ENCODE data around the gene RPL27. TPM values are rescaled to one million over a fixed set of nuclear protein-coding genes. Genes with fewer than 3 reads are reported as not detected.

The RPL27 gene
- total and polyA plus RNA-seq, 4 donors: 188 to 928 (median 442) TPM

DNA sequence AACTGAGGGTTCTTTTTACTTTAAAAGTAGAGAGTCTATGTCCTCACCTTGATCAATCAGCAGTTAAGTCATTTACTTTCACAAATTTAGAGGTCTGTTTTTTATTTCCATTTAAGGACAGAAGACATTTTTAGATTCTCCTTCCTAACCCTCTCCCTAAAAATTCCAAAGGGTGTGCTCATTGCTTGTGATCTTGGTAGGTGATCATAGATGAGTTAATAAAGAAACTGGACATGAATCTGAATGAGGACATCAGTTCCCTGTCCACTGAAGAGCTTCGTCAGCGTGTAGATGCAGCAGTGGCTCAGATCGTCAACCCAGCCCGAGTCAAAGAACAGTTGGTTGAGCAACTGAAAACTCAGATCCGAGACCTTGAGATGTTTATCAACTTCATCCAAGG lies 9.1 kb upstream of the RPL27 start (continued):
- TF ChIP-seq, protein P1, sequence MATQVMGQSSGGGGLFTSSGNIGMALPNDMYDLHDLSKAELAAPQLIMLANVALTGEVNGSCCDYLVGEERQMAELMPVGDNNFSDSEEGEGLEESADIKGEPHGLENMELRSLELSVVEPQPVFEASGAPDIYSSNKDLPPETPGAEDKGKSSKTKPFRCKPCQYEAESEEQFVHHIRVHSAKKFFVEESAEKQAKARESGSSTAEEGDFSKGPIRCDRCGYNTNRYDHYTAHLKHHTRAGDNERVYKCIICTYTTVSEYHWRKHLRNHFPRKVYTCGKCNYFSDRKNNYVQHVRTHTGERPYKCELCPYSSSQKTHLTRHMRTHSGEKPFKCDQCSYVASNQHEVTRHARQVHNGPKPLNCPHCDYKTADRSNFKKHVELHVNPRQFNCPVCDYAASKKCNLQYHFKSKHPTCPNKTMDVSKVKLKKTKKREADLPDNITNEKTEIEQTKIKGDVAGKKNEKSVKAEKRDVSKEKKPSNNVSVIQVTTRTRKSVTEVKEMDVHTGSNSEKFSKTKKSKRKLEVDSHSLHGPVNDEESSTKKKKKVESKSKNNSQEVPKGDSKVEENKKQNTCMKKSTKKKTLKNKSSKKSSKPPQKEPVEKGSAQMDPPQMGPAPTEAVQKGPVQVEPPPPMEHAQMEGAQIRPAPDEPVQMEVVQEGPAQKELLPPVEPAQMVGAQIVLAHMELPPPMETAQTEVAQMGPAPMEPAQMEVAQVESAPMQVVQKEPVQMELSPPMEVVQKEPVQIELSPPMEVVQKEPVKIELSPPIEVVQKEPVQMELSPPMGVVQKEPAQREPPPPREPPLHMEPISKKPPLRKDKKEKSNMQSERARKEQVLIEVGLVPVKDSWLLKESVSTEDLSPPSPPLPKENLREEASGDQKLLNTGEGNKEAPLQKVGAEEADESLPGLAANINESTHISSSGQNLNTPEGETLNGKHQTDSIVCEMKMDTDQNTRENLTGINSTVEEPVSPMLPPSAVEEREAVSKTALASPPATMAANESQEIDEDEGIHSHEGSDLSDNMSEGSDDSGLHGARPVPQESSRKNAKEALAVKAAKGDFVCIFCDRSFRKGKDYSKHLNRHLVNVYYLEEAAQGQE (IDR thresholded peaks at IDR 0.05): no peak

DNA sequence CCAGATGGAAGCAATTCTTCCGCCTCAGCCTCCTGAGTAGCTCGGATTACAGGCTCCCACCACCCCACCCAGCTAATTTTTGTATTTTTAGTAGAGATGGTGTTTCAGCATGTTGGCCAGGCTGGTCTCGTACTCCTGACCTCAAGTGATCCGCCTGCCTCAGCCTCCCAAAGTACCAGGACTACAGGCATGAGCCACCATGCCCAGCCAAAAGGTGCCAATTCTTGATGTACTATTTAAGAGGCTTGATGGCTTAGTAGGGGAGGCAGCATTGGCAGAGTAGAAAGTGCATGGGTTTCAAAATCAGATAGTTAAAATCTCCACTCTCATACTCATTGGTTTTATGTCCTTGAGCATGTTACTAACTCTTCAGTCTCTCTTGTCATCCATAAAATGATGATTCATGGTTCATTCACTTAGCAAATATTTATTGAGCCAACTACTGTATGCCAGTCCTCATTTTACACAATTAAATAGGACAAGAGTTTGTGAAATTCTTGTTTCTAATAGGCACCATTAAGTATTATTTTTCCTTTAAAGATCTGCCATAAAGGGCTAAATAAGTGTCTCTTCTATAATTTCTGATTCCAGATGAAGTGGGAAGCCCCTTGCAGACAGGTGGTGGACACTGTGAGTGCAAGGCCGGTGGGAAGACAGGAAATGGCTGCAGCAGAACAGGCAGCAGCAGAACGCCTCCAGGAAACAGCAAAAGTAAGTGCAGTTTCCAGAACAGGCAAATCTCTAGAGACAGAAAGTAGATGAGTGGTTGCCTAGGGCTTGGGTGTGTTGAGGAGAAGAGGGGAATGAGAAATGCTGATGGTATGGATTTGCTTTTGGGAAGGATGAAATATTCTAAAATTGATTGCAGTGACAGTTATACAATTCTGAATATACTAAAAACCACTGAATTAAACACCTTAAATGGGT lies 8.2 kb upstream of the RPL27 start:
- no peak for TF ChIP-seq GABPA (IDR thresholded peaks at IDR 0.05 in 1 of 2, conservative IDR thresholded peaks at IDR 0.05 in 1 of 2)
- TF ChIP-seq, protein P2, sequence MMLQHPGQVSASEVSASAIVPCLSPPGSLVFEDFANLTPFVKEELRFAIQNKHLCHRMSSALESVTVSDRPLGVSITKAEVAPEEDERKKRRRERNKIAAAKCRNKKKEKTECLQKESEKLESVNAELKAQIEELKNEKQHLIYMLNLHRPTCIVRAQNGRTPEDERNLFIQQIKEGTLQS (IDR thresholded peaks at IDR 0.05): no peak
- TF ChIP-seq YY1 (IDR thresholded peaks at IDR 0.05): no peak
- TF ChIP-seq NR2F2 (IDR thresholded peaks at IDR 0.05): no peak
- TF ChIP-seq JUND (IDR thresholded peaks at IDR 0.05): no peak
- TF ChIP-seq HNF4A (conservative IDR thresholded peaks at IDR 0.05): no peak
- TF ChIP-seq, protein P1 (IDR thresholded peaks at IDR 0.05): no peak
- no peak for TF ChIP-seq RAD21 (IDR thresholded peaks at IDR 0.05)
- TF ChIP-seq, protein P3, sequence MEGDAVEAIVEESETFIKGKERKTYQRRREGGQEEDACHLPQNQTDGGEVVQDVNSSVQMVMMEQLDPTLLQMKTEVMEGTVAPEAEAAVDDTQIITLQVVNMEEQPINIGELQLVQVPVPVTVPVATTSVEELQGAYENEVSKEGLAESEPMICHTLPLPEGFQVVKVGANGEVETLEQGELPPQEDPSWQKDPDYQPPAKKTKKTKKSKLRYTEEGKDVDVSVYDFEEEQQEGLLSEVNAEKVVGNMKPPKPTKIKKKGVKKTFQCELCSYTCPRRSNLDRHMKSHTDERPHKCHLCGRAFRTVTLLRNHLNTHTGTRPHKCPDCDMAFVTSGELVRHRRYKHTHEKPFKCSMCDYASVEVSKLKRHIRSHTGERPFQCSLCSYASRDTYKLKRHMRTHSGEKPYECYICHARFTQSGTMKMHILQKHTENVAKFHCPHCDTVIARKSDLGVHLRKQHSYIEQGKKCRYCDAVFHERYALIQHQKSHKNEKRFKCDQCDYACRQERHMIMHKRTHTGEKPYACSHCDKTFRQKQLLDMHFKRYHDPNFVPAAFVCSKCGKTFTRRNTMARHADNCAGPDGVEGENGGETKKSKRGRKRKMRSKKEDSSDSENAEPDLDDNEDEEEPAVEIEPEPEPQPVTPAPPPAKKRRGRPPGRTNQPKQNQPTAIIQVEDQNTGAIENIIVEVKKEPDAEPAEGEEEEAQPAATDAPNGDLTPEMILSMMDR (IDR thresholded peaks at IDR 0.05; ENCODE audit: low read depth, low read length, missing input control): no peak
- no peak for TF ChIP-seq EGR1 (IDR thresholded peaks at IDR 0.05; ENCODE audit: low read depth in 2 of 2)
- TF ChIP-seq, protein P4, sequence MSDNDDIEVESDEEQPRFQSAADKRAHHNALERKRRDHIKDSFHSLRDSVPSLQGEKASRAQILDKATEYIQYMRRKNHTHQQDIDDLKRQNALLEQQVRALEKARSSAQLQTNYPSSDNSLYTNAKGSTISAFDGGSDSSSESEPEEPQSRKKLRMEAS (IDR thresholded peaks at IDR 0.05): no peak
- TF ChIP-seq RXRA (IDR thresholded peaks at IDR 0.05): no peak
- no peak for TF ChIP-seq FOXA2 (IDR thresholded peaks at IDR 0.05)
- TF ChIP-seq HNF4G (IDR thresholded peaks at IDR 0.05): no peak
- no peak for TF ChIP-seq TAF1 (conservative IDR thresholded peaks at IDR 0.05)
- TF ChIP-seq SP1 (IDR thresholded peaks at IDR 0.05): no peak
- TF ChIP-seq FOXA1 (IDR thresholded peaks at IDR 0.05): no peak
- TF ChIP-seq, protein P5, sequence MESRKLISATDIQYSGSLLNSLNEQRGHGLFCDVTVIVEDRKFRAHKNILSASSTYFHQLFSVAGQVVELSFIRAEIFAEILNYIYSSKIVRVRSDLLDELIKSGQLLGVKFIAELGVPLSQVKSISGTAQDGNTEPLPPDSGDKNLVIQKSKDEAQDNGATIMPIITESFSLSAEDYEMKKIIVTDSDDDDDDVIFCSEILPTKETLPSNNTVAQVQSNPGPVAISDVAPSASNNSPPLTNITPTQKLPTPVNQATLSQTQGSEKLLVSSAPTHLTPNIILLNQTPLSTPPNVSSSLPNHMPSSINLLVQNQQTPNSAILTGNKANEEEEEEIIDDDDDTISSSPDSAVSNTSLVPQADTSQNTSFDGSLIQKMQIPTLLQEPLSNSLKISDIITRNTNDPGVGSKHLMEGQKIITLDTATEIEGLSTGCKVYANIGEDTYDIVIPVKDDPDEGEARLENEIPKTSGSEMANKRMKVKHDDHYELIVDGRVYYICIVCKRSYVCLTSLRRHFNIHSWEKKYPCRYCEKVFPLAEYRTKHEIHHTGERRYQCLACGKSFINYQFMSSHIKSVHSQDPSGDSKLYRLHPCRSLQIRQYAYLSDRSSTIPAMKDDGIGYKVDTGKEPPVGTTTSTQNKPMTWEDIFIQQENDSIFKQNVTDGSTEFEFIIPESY (IDR thresholded peaks at IDR 0.05): no peak
- Histone ChIP-seq H3K27me3 (ENCODE audit: control insufficient read depth in 4 of 4, insufficient read depth in 4 of 4, low read length in 3 of 4) (no peaks in the 10 kb centered on the region), H3K4me1 (ENCODE audit: control insufficient read depth in 4 of 4, insufficient read depth in 4 of 4, low read length in 3 of 4) (no peaks in the 10 kb centered on the region), H3K4me3 (ENCODE audit: low read depth in 1 of 3, low read length in 3 of 3) (no peak overlapping the region), H3K36me3 (ENCODE audit: control insufficient read depth in 4 of 4, insufficient read depth in 3 of 4, low read depth in 1 of 4, low read length in 3 of 4) (peaks cover 24 to 50% (median 36%) of the 10 kb centered on the region in 4 donors), H3K27ac (ENCODE audit: low read depth in 1 of 2, low read length in 2 of 2) (no peak overlapping the region), H3K9me3 (ENCODE audit: control insufficient read depth in 4 of 4, low read length in 3 of 4) (no peaks in the 10 kb centered on the region), H3K9ac (ENCODE audit: low read depth in 1 of 2, low read length in 2 of 2) (no peak overlapping the region)
- 91% methylated on average over 6 of the region's 6 CpGs for WGBS
- DNase-seq (ENCODE audit: low spot score): no peak
